ENCODE data around the gene MCOLN2.
A peak's percentile ranks its signal among the peaks of the same experiment; 100 is the strongest.
"Not testable (repeated sequence)": the region's sequence is repeated elsewhere in the genome, so short reads cannot be mapped to it uniquely, and the experiment has no call there.

MCOLN2 gene

DNA sequence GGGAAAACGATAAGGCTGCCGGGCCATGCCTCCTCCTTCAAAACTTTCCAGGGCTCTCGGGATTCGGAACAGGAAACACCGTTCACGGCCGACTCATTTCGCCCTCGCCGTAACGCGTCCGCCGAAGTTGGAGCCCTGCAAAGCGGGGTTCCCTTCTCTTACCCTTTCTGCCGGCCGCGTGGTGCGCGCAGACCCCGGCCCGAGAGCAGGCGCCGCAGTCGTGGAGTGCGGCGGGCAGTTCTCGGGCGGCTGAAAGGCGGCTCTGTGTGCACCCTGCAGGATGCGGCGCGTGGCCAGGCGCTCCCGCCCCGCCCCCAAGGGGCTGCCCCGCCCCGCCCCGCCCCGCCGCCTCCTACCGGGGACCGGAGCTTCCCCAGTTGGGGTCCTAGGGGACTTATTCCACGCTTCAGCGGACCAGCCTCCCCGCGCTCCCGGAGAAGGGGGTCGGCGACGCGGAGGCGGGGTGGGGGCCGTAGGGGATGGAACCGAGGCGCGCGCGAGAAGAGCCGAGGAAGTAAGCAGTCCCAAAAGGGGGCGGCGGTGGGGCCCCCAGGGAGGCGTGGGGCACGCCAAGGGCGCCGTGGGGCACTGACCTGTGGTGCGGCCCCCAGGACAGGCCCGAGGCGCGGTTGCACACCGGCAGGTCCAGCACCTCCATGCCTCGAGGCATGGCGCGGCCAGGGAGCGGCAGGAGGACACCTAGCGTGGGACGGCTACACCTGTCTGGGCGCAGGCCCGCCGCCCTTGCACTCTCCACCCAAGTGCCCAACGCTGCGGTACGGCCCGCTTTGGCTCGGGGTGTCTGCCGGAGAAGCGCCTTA lies at the start of gene MCOLN2:
Gene MCOLN2, minus strand, starts transcription at position 268 of the 821 bp plus-strand sequence. Its CDS starts 241 bp downstream, at position 27.
- DNase-seq: peak; percentile 65

GRCh38 chr1:85042413-85042812 lies 45.5 kb upstream of the MCOLN2 start:
- DNase-seq: no peak

DNA sequence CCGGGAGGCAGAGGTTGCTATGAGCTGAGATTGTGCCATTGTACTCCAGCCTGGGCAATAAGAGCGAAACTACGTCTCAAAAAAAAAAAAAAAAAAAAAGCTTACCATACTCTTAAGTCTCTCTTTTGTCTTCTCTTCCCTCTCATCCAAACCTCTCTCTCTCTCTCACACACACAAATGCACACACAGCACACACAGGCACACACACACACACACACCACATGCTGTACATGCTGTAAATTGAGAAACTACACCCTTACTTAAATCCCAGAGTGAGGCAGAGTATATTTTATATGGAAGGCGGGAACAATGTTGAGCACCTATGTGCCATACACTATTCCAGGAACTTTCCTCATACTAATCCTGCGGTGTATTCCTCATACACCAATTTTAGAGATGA lies 44.9 kb upstream of the MCOLN2 start:
- DNase-seq: no peak

DNA sequence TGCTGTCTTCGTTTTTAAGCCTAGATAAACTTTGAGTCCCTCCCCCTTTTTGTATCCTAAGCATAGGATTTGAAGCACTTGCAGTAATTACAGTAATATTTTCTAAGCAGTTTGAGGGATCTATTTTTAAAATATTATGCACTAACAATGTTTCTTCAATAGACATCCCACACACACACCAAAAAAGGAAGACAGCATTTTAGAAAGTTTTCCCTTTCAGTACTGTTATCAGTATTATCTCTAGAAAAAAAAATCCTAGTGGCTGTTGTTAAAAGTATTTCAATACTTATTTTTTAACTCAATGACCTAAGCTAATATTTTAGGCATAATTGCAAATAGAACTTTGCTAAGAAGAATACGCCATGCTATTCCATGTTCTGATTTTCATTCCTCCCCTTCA lies 36.3 kb upstream of the MCOLN2 start:
- no peak for DNase-seq

- no peak for DNase-seq
Observed at GRCh38 chr1:85030536-85030935, 33.6 kb upstream of the MCOLN2 start.

DNA sequence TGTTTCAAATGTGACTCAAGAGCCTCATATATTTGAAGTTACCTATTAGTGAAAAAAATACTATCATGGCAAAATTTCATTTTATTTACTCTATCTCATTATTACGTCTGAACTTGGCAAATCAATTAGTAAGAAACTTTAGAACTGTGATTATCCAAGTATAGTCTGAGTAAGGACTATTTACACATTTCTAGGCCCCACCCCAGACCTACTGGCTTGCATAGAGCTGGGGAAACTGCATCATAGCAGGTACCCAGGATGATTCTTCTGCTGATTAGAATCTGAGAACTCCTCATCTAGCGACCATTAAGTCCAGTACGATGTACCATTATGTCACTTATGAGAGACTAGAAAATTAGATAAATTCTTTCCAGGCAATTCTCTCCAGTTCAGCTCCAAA lies 31.2 kb upstream of the MCOLN2 start:
- no peak for DNase-seq

DNA sequence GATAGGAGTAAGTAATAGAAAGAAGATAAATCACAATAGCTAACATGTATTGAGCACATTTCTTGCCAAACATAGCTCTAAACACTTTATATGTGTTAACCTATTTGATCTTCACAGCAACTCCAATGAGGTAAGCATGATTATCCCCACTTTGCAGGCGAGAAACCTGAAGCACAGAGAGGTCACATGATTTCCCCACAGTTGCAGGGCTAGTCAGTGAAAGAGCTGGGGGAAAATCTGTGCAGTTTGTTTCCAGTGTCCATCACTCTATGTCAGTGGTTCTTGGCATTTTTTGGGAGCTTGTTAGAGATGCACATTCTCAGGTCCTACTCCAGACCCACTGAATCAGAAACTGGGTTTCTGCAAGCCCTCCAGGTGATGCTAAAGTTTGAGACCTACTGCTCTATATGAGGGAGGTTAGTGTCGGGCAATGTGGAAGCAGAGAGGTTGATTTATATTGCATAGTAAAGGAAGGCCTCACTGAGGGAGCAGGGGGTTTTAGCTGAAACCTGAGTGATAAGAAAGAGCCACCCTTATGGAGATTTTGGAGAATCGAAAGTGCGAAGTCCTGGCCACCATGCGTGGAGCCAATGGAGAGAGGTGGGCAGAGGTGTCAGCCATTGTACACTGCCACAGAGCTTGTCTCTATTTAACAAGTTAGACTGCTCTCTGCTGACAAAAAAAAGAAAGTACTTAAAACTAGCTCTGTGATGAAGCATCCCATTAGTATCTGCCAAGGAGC lies 30.5 kb upstream of the MCOLN2 start:
- peak; percentile 56 for DNase-seq

DNA sequence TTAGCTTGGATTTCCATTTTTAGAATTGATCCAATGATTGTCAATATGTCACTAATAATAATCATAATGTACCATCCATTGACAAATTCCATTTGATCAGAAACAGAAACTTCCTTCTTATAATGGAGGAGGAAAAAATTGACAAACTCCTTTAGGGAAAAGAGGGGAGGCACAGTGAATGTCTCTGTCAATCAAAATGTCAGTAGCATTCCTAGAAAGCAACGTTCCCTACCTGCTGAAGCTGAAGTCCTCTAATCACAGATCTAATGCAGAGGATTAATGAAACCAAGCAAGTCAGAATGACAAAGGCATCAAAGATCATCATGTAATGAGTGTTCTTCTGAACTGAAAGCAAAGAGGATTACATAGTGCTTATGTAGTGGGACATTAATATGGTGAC lies 29.0 kb upstream of the MCOLN2 start:
- no peak for DNase-seq

GRCh38 chr1:85024736-85025135 lies 27.8 kb upstream of the MCOLN2 start:
- no peak for DNase-seq

DNA sequence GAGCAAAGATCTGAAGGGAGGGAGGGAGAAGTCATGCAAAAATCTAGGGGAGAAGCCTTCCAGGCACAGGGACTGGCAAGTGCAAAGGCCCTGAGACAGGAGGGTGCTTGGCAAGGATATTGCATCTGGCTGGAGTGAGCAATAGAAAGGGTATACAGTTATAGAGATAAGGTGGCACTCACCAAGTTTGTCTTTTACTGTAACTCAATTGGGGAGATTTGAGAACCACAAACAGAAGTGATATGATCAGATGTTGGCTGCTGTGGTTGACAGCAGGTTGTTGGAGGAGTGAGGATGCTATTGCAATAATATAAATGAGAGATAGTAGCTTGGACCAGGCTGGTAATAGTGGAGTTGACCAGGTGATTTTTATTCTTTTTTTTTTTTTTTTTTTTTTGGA lies 25.8 kb upstream of the MCOLN2 start:
- DNase-seq: no peak

DNA sequence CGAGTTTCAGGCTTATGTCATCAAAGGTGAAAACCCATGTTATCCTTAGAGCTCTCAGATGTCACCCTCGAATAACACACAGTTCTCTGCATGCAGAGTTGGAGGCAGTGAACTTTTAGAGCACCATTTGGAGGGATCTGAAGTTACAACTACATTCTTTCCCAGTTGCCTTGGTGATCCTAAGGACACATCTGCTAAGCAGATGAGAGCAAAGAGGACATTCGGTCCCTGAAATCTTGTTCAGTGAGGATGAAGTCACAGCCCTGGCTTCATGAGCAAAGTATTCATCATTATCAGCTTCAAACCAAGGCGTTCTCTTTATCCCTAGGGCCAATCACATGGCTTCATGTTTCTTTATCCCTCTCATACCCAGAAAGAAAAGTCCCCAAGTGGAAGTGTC lies 23.1 kb upstream of the MCOLN2 start:
- DNase-seq: no peak

GRCh38 chr1:85015826-85016225 lies 18.9 kb upstream of the MCOLN2 start:
- no peak for DNase-seq

DNA sequence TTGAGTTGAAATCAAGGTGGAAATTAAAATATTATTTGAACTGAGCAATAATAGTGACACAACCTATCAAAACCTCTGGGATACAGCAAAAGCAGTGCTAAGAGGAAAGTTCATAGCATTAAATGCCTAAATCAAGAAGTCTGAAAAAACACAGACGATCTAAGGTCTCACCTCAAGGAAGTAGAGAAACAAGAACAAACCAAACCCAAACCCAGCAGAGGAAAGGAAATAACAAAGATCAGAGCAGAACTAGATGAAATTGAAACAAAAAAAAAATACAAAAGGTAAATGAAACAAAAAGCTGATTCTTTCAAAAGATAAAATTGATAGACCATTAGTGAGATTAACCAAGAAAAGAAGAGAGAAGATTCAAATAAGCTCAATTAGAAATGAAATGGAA lies 8.7 kb upstream of the MCOLN2 start:
- not testable (repeated sequence) for DNase-seq

GRCh38 chr1:85001742-85002141 lies 4.8 kb upstream of the MCOLN2 start:
- DNase-seq: no peak

- DNase-seq: peak; percentile 62
Observed at GRCh38 chr1:84998642-84999280, 1.8 kb upstream of the MCOLN2 start.

DNA sequence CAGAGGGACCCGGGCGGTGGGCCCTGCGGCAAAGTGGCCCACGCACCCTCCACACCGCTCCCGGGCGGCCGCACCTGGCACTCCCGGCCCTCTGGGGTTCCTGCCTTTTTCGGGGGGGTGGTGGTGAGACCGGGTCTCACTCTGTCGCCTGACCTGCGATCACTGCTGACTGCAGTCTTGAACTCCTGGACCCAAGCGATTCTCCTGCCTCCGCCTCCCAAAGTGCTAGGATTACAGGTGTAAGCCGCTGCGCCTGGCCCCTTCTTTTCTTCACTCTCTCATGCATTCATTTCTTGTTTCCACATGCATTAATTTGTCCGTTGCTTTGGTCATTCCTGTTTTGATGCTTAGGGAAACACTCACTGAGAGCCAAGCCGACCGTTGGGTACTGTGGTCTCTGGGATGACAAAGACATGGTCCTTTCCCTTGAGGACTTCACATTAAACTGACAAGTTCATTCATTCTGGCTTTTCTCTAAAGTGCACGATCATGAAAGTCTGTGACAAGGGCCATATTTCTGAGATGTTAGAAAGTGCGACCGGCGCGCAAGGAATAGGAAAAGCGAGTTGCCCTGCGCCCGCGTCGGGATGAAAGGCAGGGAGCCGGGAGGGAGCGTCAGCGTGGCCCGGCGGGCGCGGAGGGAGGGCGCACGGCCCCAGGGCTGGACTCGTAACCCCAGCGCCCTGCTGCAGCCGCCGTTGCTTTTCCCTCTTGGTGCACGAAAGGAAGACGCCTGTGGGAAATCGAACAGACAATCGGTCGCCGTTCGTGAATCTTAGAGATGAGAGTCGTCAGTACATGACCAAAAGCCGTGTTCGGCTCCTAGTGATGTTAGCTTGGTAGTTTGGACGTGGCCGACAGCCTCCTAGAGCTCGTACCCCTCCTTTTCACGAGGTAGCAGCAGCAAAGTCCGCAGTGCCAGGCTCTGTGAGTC lies 1.0 kb upstream of the MCOLN2 start:
- DNase-seq: no peak

DNA sequence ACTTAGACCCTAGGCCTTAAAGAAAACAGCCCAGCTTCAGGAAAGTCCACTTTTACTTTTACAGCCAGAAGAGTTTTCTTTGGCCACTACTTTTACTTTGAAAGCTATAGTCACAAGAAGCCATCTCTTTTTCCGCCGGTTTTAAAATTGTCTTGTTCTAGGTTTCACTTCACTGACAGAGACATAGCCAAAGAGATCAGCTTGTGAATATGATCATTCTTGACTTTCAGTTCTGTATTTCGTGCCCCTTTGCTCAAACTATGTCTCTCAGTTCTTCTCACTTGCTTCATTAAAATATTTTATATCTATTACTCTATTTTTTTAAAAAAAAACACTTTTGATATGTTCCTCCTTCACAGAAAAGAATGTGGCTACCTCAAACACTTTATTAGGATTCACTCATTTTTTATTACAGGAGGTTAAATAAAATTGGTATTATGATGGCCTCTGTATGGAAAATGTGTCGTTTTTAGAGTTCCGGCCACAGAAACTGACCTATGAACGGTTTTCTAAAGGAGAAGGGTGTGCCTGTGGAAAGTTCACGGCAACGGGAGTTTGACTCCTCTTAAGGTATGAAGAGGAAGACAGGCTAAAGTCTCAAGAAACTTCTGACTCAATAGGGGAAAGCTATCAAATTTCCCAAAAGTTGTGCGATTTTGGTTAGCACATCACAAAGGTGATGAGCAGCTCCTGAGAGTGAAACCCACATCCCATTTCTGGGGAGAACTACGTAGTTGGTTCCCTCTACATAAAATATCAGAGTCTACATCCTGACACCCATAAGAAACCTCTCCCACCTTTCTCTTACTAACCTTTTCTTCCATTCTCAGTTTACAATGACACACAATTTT lies 1.2 kb downstream of the MCOLN2 start:
- peak; percentile 48 for DNase-seq

DNA sequence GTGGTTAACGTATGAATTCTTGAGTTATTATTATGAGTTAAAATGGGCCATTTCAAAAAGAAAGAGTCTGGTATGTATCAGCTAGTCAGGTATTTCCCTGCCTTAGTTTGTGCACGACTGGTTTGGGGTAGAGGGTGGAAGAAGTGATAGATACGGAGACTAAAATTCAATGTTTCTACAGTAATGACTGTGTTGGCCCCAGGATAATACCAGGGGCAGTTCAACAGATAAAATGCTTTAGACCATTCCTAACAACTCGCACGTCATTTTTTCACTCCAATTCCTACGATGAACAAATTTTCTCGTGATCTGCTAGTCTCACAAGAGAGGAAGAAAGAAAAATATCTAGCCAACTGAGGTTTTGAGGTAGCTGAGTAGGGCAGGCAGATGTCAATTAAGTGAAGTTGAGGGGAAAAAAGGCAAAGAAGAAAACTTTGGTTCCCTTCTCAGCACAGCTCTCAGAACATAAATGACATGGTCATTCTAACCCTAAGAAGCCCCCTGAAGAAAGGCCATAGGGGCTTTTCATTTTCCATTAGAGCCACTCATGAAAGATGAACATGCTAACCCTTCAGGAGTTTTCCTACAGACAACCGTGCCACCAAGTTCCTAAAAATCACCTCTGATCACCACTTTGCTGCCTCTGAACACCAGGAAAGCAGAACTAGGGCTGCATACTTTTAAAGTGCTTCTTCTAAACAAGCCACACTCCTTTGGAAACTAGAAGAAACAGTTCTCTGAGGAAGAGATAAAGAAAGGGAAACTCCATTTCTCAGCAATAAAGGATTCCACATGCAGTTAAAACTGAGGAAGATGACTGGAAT lies 5.6 kb downstream of the MCOLN2 start:
- no peak for DNase-seq

- peak; percentile 34 for DNase-seq
Observed at GRCh38 chr1:84988588-84988987, 8.3 kb downstream of the MCOLN2 start.

- not testable (repeated sequence) for DNase-seq
Observed at GRCh38 chr1:84986561-84986960, 10.4 kb downstream of the MCOLN2 start.

- no peak for DNase-seq
Observed at GRCh38 chr1:84985365-84985764, 11.5 kb downstream of the MCOLN2 start.
